T1000 (cell line): Measurements from ENCODE around the gene DNMT3A.
"Not testable (repeated sequence)": the region's sequence is repeated elsewhere in the genome, so short reads cannot be mapped to it uniquely, and the experiment has no call there.

Source experiments
- DNase-seq: peaks from one replicate; lab custom pipeline; 2025; ENCODE audit warnings: mixed read lengths; lab: John Stamatoyannopoulos, UW

Gene DNMT3A

DNA sequence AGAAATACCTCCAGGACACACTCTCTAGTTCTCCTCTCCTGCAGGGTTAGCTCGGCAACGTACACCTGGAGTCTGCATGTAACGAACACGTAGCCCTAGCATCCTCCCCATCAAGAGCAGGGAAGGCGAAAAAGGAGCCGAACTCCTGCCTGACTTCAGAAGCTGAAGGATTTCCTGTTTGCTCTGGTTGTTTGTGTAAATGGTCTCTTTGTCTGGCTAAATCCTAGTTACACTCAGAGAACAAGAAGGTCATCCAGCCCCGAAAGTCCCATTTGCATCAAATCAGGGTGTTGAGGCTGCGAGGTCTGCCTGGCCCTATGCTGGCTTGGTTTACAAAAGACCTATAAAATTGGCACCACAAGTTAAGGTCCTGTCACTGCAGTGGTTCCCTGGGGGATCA lies 107.0 kb downstream of the DNMT3A start:
- no peak for DNase-seq

DNA sequence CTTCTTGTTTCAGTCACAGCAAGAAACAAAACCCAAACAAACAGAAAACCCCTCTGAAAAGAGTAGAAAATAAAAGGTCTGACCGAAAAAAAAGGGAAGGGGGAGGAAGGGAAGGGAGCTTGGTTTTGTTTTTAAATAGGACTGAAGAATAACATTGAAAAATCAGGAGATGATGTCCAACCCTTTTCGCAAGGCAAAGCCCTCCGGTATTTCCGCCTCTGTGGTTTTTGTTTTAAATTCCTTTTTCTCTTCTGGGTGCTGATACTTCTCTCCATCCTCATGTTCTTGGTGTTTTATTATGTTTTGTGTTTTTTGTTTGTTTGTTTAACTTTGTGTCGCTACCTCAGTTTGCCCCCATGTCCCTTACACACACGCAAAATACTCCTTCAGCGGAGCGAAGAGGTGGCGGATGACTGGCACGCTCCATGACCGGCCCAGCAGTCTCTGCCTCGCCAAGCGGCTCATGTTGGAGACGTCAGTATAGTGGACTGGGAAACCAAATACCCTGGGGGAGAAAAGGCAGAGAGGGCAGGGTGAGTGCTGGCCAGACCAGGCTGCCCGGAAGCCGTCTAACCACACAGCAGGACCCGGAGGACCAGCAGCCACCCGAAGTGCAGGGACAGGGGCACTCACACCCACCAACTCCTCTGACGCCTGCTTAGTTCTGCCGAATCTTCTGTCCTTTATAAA lies 107.7 kb downstream of the DNMT3A start:
- no peak for DNase-seq

DNA sequence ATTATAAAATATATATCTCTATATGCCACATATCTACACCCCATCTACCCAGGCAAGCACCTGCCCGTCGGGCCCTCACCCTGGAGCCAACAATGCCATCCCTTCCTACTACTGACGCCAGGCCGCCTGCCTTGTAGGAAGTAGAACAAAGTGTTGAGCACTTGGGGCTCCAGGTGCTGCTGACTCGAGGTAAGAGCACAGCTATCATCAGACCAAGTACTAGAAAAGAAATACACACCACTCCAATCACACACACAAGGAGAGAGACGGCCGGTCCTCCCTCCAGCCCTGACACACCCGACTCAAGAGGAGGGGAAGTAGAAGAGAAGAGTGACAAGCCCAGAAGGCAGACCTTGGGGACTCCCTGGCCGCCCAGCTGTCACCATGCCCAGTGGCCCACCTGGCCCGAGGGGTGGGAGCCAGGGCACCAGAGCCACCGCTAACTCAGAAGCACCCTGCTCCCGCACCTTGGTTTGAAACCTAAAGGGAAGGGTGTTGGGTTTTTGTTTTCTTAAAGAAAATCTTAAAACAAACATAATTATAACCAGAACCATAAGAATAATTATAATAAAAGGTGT lies 109.4 kb downstream of the DNMT3A start:
- DNase-seq, result no peak

DNA sequence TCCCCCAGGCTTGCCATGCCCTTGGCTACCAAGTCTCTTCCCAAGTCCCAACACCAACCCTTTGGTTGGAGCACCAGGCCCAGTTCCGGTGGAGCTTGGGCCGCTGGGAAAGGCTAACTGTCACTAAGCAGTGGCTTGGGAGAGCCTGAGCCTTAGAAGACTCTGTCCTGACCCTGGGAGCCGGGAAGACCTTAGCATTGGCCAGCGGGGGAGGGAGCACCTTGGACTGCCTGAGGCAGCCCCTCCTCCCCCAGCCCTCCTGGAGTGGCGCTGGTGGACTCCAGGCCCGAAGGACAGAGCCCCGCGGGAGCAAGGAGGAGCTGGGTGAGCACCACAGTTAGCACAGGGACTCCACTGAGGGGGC lies 110.8 kb downstream of the DNMT3A start:
- DNase-seq, result no peak

DNA sequence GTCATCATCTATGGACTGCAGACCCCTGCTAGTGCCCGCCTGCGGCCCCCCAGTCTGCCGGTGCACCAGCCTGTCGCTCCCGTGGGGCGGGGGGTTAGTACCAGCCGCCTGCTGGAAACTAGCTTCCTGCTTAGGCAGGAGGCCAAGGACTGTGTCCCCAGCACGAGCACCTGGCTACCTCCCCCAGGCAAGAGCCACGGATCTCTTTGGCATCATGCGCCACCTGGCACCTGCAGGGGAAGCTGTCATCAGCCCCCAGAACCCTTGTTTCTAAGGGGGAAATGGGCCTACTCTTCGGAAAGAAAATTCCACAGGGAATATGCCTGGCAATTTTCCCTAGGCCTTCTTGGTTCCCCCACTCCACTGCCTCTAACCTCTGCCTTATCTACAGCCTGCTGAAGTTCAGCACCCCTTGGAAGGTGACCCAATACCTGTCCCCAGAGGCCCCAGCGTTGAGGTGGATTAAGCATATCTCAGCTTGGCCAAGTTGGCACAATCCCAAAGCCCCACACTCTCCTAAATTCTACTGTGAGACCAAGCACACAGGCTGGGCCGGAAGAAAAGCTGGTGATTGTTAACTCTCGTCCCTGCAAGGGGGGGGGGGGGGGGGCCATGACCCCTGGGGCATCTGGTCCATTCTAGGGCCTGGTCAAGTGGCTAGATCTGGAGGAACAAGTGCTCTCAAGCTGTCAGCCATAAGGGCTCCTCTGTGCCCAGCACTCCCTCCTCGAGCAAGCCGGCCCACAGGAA lies 111.4 kb downstream of the DNMT3A start:
- no peak for DNase-seq

DNA sequence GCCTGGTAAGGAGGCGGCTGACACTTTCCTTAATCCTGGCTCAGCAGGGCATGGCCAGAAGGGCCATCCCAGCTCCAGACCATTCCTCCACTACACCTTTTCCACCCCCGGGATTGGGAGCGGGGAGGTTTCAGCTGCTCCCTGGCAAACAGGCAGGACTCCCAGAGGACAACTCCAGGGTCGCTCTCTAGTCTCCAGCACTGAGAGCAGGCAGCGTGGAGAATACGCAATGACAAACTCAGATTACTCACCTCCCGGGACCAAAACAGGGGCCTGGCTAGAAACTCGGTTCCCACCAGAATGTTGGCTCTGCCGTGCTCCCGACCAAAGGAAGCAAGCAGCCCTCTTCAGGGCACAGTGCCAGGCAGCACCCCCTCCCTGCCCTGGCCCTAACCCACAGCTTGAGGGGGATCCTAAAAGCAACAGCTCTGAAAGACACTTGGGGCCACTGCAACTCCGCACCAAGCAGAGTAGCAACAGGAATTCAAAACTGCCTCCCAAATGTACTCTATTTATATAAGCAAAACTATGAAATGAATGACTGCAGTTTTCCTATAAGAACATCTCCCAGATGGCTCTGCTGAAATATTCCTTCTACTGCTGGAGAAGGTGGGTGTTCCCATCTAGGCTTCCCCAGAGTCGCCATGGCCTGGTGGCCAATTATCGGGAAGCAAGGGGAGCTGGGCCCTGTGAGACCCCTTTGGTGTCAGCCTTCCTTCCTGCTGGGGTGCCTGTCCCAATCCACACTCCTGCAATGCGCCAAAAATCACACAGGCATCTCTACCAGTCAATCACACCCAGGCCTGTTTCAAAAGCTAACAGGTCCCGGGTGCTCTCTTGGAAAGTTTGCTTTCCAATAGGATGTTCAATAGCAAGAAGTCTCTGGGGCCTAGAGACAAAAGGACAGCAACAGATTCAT lies 112.2 kb downstream of the DNMT3A start:
- DNase-seq, result no peak

DNA sequence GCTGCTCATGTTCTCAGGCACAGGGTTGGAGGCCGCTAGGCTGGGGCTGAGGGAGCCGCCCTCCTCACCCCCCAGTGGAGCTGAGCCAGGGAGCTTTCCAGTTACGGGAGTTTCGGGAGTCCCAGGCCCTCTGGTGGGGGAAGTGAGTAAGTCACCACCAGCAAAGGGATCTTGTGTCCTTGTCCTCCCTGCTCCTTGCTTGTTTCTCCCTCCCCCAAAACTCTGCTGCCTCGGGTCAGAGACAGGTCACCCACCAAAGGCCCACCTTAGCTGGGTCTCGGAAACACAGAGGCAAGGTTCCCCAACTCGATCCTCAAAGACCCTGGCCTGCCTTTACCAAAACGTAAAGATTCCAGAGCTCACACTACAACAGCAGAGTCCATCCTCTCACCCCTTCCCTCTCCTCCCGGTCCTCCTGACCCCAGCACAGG lies 112.9 kb downstream of the DNMT3A start:
- DNase-seq, result peak; percentile 38

DNA sequence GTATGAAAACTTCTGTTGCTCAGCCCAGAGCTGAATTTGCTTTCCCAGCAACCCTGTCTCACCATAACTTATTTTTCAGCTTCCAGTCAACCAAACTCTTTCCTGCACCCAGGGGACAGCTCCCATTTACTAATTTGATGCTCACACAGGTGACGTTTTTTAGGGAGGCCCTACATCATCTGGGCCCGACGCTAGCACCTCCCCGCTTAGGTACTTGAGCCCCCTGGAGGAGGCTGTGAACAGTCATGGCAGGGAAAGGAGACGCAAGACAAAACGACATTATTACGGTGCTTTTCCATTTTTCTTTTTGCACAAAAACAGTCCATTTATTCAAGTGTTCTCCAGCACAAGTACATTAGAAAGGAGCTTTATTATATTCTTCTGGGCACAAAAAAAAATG lies 114.1 kb downstream of the DNMT3A start:
- DNase-seq, result no peak

DNA sequence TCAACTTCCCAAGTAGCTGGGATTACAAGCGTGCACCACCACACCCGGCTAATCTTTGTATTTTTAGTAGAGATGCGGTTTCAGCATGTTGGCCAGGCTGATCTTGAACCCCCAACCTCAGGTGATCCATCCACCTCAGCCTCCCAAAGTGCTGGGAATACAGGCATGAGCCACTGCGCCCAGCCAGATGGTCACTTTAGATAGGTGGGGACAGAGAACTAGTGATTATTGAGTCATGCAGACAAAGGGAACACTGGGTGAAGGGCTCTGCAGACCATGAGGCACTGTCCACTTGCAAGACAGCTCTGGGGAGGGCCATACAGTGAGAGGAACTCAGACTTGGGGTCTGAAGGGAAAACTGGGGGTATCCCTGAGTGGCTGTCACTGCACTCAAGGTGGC lies 114.9 kb downstream of the DNMT3A start:
- DNase-seq, result no peak

DNA sequence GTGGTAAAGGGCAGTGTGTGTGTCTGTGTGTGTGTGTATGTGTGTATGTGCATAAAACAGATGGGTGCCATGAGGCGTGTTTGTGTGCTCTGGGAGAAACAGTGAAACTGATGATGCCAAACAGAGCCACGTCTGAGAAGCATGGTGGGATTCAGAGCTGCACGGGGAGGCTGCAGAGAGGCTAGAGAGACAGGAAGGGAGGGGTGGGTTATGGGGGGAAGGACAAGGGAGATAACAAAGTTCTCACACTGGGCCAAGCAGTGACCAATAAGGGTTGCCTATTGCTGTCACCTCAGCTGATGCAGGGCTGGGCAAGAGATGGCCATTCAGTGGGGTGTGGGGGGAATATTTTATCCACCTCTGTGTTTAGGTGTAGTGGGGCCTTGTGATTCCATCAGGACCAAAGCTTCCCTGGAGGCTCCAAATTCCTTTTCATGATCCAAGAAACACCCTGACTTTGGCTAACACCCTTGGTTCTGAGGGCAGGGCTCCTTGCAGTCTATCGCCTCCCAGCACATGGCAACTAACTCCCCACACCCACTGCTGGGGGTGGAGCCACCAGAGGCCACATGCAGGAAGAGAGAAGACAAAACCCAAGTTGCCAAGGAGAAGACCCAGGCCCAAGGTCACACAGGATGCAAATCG lies 119.1 kb downstream of the DNMT3A start:
- DNase-seq, result no peak

DNA sequence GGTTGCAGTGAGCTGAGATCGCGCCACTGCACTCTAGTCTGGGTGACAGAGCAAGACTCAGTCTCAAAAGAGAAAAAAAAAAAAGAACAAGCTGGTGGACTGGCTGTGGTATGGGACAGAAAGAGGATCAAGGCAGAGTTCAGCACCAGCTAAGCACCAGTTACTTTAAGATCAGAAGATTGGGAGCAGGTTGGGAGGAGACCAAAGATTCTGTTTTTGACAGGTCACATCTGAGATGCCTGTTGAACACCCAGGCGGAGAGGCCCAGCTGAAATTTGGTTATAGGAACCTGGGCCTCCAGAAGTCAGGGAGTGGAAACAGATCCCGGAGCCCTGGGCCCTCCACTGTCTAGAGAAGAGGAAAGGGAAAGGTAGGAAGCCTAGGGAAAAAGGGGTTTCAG lies 120.1 kb downstream of the DNMT3A start:
- no peak for DNase-seq

DNA sequence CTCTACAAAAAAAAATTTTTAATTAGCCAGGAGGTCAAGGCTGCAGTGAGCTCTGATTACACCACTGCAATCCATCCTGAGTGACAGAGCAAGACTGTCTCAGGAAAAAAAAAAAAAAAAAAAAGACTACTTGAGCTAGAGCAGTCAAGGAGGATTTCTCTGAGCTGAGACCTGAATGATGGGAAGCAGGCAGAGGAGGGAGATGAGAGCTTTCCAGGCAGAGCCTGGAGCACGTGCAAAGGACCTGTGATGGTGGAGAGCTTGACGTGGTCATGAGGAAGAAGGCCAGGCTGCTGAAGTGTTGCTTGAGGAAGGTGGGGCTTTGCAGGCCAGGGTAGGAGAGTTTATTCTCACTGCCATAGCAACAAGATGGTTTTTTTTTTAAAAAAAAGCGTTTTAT lies 121.4 kb downstream of the DNMT3A start:
- no peak for DNase-seq

DNA sequence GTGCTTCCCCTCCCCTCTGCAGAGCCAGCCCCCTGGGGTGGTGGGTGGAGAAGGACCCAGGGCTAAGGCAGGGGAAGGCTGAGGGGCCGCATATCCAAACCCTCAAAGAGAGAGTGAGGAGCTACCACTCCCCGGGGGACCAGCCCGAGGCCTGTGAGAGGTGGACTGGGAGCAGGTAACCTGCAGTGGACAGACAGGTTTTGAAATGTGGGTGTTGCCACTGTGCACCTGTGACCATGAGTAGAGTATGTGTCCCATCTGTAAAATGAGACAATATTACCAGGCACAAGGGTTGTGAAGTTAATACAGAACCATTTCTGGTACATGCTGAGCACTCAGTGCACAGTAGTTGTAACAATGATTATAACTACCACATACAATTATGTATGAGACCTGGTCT lies 122.1 kb downstream of the DNMT3A start:
- no peak for DNase-seq

DNA sequence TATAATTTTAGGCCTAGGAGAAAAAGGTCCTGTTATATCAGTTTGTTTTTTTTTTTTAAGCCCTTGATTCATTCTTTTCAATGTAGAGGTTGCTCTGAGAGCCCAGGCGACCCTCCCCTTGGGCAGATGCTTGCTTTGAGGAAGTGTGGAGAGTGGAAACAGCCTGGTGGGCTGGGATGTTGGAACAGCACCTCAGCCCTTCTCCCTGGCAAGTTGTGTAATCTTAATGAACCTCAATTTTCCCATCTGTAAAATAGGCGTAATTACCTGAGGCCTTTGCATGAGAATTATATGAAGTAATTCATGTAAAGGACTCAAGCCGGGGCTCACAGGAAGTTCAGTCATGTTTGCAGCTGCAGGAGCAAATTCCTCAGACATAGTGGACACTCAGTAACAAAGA lies 123.6 kb downstream of the DNMT3A start:
- no peak for DNase-seq

DNA sequence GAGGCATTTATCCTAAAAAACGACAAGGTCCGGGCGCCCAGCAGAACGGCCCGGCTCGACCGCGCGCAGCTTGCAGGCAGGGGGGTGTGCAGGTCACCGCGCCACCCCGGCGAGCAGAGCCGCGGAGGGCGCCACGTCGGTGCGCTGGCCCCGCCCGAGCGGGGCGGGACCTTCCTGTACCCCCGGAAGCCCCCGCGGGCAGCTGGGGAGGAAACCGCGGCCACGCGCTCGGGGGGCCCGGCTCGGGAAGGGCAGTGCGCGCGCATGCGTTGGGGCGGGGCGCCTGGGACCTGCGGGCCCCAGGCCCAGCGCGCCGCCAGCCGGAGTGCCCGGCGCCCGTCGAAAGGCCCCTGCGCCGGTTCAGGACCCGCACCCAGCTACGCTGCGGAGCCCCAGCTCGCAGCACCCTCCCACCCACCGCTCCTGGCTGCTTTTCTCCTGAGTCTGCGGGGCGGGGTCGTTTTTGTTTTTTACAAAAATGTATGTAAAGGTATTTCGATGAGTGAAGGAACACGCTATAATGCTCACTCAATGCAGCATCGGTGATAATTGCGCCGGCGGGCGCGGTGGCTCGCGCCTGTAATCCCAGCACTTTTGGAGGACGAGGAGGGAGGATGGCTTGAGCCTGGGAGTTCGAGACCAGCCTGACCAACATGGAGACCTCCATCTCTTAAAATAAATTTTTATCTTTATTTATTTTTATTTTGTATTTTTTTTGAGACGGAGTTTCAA lies 125.6 kb downstream of the DNMT3A start:
- DNase-seq, result no peak

DNA sequence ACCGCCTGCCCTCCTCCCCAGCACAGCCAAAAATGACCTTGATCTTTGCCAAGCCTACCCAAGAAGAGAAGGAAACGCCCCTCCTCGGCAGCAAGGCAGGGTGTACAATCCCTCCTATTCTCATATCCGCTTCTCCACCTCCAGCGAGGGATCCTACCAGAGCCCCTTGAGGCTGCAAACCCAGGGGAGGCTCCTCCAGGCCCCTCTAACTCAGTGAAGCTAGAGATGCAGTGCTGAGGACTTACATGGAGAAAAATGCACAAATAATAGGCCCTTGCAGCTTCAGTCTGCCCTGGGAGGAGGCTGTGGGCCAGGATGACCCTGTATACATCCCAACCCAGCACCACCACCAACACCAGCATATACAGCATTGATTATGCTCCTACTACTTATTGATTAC lies 126.5 kb downstream of the DNMT3A start:
- DNase-seq, result no peak

DNA sequence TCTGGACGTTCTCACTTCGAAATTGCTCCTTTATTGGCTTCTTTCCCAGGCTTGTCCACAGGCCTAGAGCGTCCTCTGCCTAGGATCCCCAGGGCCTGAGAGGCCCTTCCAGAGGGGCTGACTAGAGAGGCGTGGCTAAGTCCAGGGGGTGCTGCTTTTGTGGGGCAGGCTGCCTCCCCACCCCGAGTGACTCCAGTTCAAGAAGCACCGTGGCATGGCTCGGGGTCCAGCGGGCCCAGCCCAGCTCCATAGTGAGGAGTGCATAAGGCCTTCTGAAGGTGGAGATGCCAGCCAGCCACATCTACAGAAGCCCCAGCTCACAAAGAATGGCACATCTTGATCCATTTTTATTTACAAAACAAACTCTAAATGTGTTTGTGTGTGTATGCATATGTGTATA lies 128.5 kb downstream of the DNMT3A start:
- no peak for DNase-seq

DNA sequence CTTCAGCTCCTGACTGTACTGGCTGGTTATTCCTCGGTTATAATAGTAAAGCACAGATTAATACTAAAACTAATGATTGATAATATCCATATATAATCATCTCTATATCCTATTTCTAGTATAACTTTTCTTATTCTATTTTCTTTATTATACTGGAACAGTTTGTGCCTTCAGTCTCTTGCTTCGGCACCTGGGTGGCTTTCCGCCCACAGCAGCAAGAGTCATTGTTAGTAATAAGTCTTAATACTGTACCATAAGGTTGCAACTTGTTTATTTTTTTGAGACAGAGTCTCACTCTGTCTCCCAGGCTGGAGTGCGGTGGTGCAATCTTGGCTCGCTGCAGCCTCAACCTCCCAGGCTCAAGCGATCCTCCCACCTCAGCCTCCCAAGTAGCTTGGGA lies 130.8 kb downstream of the DNMT3A start:
- not testable (repeated sequence) for DNase-seq

DNA sequence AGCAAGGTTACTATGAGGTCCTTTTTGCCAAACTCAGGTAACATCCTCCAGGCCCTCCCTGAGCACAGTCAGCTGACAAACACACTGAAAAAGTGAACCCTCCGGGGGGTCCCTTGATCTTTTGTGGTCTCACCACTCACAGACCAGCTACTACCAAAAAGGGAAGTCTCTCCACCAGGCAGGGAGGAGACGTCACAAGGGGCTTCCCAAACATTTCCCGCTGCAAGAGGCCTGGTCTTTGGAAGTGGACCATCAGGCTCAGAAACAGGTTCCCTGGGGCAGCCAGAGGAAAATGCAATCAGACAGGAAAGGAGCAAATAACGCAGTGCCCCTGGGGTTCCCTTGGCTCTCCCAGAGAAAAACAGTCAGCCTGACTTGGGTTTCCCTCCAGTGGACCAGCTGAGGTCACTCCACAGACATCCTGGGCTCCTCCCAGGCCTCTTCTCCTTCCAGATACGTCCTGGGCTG lies 134.6 kb downstream of the DNMT3A start:
- DNase-seq, result no peak

DNA sequence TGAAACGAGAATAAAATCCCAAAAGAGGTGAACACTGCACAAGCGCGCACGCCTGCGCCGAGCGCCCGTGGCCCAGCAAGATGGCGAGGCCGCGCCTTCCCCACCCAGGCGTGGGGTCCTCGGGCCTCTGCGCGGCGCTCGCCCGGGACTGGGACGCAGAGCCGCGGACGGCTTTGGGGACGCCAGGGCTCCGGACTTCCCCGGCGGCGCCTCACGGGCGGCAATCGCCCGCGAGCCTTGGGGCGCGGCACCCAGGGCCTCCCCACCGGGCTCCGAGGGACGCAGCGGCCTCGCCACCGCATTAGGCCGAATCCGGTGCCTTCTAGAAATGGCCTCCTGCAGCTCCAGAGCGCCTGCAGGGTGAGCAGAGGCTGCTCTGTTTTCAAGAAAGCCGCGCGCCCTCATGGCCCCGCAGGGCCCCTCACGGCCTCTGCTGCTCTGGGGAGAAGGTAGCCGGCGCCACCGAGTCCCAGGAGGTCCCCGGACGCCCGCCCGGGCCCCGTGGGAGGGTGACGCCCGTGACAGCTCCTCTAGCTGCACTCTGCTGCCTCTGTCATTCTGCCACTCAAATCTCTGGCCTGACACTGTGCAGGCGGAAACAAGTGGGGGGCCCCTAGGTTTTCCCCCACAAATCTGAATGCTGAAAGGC lies 137.4 kb downstream of the DNMT3A start:
- no peak for DNase-seq

DNA sequence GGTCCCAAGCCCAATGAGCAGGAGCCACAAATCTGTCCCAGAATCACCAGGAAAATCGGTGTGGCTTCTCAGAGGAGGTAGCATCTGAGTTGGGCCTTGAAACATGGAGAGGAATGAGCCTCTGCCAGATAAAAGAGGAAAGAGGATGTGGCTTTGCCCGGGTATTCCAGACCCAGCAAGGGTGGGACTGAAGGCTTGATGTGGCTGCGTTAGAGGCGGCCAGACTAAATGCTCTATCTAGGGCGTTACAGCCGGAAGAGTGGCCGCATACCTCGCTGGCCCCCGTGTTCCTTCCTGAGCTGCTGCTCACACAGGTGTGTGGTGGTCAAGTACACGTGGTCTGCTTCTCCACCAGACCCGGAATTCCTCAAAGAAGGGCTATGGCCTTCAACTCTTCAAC lies 139.4 kb downstream of the DNMT3A start:
- DNase-seq, result no peak
